HepG2 (cell line): Measurements from ENCODE around the gene APOD. TPM values are rescaled to one million over a fixed set of nuclear protein-coding genes. Genes with fewer than 3 reads are reported as not detected.

ENCODE experiments used
- ARHGAP35 ChIP-seq: sonication (generic); formaldehyde crosslinking; IDR thresholded peaks from 2 replicates; pipeline ENCODE4 v1.9.0; 2022; ENCODE audit warnings: mild to moderate bottlenecking, inconsistent platforms, moderate library complexity, missing genetic modification reagents, borderline replicate concordance
- ELF1 ChIP-seq: sonication (generic); formaldehyde crosslinking; IDR thresholded peaks from 2 replicates; pipeline ENCODE4 v1.4.0; 2020; ENCODE audit warnings: missing genetic modification reagents
- EP300 ChIP-seq, 3 experiments: sonication (generic) in 1 of 3; formaldehyde crosslinking in 1 of 3; IDR thresholded peaks; 2 replicates each; pipeline versions ENCODE4 v1.5.1 to v1.6.1; 2011 to 2020; ENCODE audit warnings: low read depth in 2 of 3, low read length in 2 of 3, borderline replicate concordance in 1 of 3, improper control_type of control experiment in 1 of 3, mild to moderate bottlenecking in 1 of 3, missing genetic modification reagents in 1 of 3, moderate library complexity in 1 of 3
- ERF ChIP-seq: IDR thresholded peaks from 2 replicates; pipeline ENCODE4 v1.6.1; 2018; ENCODE audit warnings: missing biosample characterization, missing genetic modification reagents
- KMT2B ChIP-seq: IDR thresholded peaks from 2 replicates; pipeline ENCODE4 v1.6.1; 2016; ENCODE audit warnings: missing genetic modification reagents, missing compliant biosample characterization
- MAZ ChIP-seq, 2 experiments: sonication (generic) in 1 of 2; formaldehyde crosslinking in 1 of 2; IDR thresholded peaks; 2 replicates each; pipeline versions ENCODE4 v1.5.0 to v1.6.1; 2012 to 2020; ENCODE audit warnings: low read depth in 2 of 2, mild to moderate bottlenecking in 2 of 2, borderline replicate concordance in 1 of 2, improper control_type of control experiment in 1 of 2, low read length in 1 of 2, missing genetic modification reagents in 1 of 2, moderate library complexity in 1 of 2
- PBX3 ChIP-seq: sonication (generic); formaldehyde crosslinking; IDR thresholded peaks from 2 replicates; pipeline ENCODE4 v1.8.1; 2023; ENCODE audit warnings: missing genetic modification reagents, inconsistent platforms, borderline replicate concordance
- PRMT3 ChIP-seq: sonication (generic); formaldehyde crosslinking; IDR thresholded peaks from 2 replicates; pipeline ENCODE4 v1.8.1; 2022; ENCODE audit warnings: low read depth, mild to moderate bottlenecking, moderate library complexity, missing genetic modification reagents, borderline replicate concordance
- SP4 ChIP-seq: sonication (generic); formaldehyde crosslinking; IDR thresholded peaks from 2 replicates; pipeline ENCODE4 v1.8.1; 2023; ENCODE audit warnings: mild to moderate bottlenecking, missing genetic modification reagents
- SRSF1 ChIP-seq: fragments of 200-400 bp; formaldehyde crosslinking; optimal IDR thresholded peaks from 2 replicates; pipeline ENCODE3; 2017; ENCODE audit warnings: mild to moderate bottlenecking, low read depth, low read length, moderate library complexity
- ZBTB33 ChIP-seq: sonication (generic); formaldehyde crosslinking; IDR thresholded peaks from 2 replicates; pipeline ENCODE4 v1.4.0; 2020; ENCODE audit warnings: missing genetic modification reagents
- ZBTB39 ChIP-seq: sonication (generic); formaldehyde crosslinking; IDR thresholded peaks from 2 replicates; pipeline ENCODE4 v1.5.0; 2020; ENCODE audit warnings: missing genetic modification reagents
- ZFP62 ChIP-seq: sonication (generic); formaldehyde crosslinking; IDR thresholded peaks from 2 replicates; pipeline ENCODE4 v1.4.0; 2020; ENCODE audit warnings: missing genetic modification reagents
- ZMYM2 ChIP-seq: sonication (generic); formaldehyde crosslinking; IDR thresholded peaks from 2 replicates; pipeline ENCODE4 v1.8.0; 2022; ENCODE audit warnings: mild to moderate bottlenecking, missing genetic modification reagents
- ZNF124 ChIP-seq: sonication (generic); formaldehyde crosslinking; IDR thresholded peaks from 2 replicates; pipeline ENCODE4 v1.4.0; 2020; ENCODE audit warnings: missing genetic modification reagents
- ZNF292 ChIP-seq: sonication (generic); formaldehyde crosslinking; IDR thresholded peaks from 2 replicates; pipeline ENCODE4 v1.8.1; 2022; ENCODE audit warnings: mild to moderate bottlenecking, low read depth, missing genetic modification reagents, borderline replicate concordance
- polyA plus RNA-seq, 8 experiments: library from polyadenylated mRNA; depleted of rRNA in 3 of 8; stranded (reverse) in 7 of 8; unstranded in 1 of 8; fragments of >200 nt; fragmentation: Illumina TruSeq in 4 of 8; extraction: Trizol in 4 of 8; gene quantifications; 2 replicates each; pipeline versions ENCODE4 v1.2.1 to v1.2.3, GENCODE V29; 2011 to 2016; ENCODE audit warnings: low read depth in 4 of 8, missing spikeins in 1 of 8, mixed read lengths in 1 of 8; ENCODE audit not compliant: insufficient read depth in 1 of 8
- total RNA-seq, 5 experiments: library from RNA; depleted of rRNA; stranded (reverse); fragments of >200 nt; fragmentation: Illumina TruSeq; extraction: Trizol; gene quantifications; 2 replicates each; pipeline ENCODE4 v1.2.3, GENCODE V29; 2016; ENCODE audit warnings: low read depth in 1 of 5
- TF ChIP-seq, protein P1 (sequence below): sonication (generic); formaldehyde crosslinking; IDR thresholded peaks from 2 replicates; pipeline ENCODE4 v1.5.1; 2020; ENCODE audit warnings: mild to moderate bottlenecking, missing genetic modification reagents, moderate library complexity
- TF ChIP-seq, protein P2 (sequence below), 2 experiments: fragments of 450-650 bp in 1 of 2; sonication (generic) in 1 of 2; formaldehyde crosslinking; IDR thresholded peaks; 2 replicates each; pipeline versions ENCODE4 v1.5.0 to v1.8.0; 2020 to 2022; ENCODE audit warnings: mild to moderate bottlenecking in 1 of 2, missing genetic modification reagents in 1 of 2

APOD gene
- total and polyA plus RNA-seq, 2 of the 13 experiments (the other 11 are each of a cell fraction or from before 2014, with no cell fraction given), result not detected

- TF ChIP-seq PBX3 (no peak), ELF1 (CRISPR knock-in tag) (peak; percentile 39; the same call in 1 of the 2 replicates), SRSF1 (no peak), SP4 (peak; percentile 90), ZNF292 (CRISPR knock-in tag) (peak; percentile 67), ZFP62 (no peak), PRMT3 (no peak), KMT2B (CRISPR knock-in tag) (peak; percentile 77), ZBTB39 (CRISPR knock-in tag) (peak; percentile 87; the same call in 1 of the 2 replicates), ERF (peak; percentile 68; the same call in 1 of the 2 replicates), ZNF124 (CRISPR knock-in tag) (0 out of 2 replicates have a peak, but pooled peaks have one; percentile 43), MAZ (IDR thresholded peaks at IDR 0.05; ENCODE audit: borderline replicate concordance, low read depth, low read length) (peak; percentile 40; the same call in 1 of the 2 replicates), MAZ (CRISPR knock-in tag; IDR thresholded peaks at IDR 0.05; ENCODE audit: low read depth) (peak; percentile 71; the same call in 1 of the 2 replicates), ZBTB33 (CRISPR knock-in tag) (no peak), ARHGAP35 (peak; percentile 78; the same call in 1 of the 2 replicates), EP300 (IDR thresholded peaks at IDR 0.05; ENCODE audit: low read depth in 2 of 2, low read length in 2 of 2) (no peak), EP300 (CRISPR knock-in tag; IDR thresholded peaks at IDR 0.05; ENCODE audit: borderline replicate concordance) (no peak), ZMYM2 (no peak)
- TF ChIP-seq, protein P1, sequence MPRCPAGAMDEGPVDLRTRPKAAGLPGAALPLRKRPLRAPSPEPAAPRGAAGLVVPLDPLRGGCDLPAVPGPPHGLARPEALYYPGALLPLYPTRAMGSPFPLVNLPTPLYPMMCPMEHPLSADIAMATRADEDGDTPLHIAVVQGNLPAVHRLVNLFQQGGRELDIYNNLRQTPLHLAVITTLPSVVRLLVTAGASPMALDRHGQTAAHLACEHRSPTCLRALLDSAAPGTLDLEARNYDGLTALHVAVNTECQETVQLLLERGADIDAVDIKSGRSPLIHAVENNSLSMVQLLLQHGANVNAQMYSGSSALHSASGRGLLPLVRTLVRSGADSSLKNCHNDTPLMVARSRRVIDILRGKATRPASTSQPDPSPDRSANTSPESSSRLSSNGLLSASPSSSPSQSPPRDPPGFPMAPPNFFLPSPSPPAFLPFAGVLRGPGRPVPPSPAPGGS (CRISPR knock-in tag), result no peak
- TF ChIP-seq, protein P2, sequence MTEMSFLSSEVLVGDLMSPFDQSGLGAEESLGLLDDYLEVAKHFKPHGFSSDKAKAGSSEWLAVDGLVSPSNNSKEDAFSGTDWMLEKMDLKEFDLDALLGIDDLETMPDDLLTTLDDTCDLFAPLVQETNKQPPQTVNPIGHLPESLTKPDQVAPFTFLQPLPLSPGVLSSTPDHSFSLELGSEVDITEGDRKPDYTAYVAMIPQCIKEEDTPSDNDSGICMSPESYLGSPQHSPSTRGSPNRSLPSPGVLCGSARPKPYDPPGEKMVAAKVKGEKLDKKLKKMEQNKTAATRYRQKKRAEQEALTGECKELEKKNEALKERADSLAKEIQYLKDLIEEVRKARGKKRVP (CRISPR knock-in tag; IDR thresholded peaks at IDR 0.05), result no peak
These were observed 40.8 kb downstream of the APOD start, which contains the start of gene PPP1R2 (continued) for GRCh38 chr3:195542698-195543499.
